Measurements from ENCODE around the gene SH3PXD2A.
"Not testable (repeated sequence)": the region's sequence is repeated elsewhere in the genome, so short reads cannot be mapped to it uniquely, and the experiment has no call there.

SH3PXD2A gene

DNA sequence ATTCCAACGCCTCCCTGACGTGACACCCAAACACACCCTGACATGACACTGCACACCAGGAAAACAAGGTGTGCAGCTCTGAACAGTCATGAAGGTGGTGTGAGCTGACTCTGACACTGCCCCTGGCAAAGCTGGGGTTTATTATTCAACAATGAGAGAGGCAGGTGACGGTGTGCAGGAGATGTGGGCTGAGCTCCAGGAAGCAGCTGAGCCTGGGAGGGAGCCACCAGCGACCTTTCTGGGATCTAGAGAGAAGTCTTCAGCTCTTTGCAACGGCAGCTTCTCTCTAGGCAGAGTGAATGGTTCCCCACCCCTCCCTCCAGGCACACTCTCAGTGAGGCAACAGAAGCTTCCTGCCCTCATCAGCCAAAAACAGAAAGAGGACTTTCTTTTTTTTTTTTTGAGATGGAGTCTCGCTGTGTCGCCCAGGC, 65.6 kb downstream of the SH3PXD2A start:
- no peak for DNase-seq (ENCODE audit: low read depth)

DNA sequence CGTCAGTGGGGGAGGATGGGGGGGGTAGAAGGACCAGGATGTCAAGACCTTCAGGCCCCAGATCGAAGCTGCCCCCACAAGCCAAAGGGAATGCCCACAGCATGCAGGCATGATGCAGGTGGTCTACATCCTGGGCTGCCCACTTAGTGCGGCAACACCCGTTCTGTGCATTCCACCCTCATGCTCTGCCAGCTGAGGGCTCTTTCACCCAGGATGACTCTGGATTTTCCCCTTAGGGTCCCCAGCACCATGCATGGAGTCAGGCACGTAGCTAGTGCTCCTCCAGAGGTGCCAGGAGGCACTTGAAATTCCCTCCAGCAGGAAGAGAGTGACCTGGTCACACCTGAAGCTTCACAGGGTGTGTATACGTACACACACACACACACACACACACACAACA, 66.2 kb downstream of the SH3PXD2A start:
- no peak for DNase-seq (ENCODE audit: low read depth)

DNA sequence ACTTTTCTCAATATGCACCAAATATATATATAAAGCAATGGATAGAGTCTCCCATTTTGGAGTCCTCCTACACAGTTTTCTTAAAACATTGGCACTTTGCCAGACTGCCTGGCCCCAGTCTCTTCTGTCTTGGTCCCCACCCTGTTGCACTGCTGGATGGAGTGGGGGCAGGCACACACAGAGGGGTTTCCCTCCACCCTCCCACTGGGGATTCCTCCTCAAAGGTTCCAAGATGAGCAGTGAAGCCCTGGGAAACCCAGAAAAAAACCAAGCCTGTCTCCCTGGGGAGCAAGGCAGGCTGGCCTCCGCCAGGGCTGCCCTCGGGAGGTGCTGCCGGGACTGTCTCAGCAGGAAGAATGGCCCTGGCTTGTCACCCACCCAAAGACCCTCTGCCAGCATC, 68.0 kb downstream of the SH3PXD2A start:
- DNase-seq (ENCODE audit: low read depth) = no peak

DNA sequence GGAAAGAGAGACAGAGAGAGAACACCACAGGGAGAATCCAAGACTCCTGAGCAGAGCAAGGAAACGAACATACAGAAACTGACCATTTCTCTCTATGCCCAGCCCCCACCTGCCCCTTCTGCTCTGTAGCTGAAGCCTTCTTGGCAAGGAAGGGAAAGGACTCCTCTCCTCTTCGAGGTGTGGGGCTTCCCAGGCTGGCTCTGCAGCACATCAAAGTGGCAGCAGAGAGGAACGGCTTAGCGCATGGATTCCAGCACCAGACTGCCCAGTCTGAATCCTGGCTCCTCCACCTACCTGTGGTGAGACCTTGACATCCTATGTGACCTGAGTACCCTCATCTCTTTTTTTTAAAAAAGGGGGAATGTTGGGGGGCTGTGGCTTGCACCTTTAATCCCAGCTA, 69.4 kb downstream of the SH3PXD2A start:
- no peak for DNase-seq (ENCODE audit: low read depth)

DNA sequence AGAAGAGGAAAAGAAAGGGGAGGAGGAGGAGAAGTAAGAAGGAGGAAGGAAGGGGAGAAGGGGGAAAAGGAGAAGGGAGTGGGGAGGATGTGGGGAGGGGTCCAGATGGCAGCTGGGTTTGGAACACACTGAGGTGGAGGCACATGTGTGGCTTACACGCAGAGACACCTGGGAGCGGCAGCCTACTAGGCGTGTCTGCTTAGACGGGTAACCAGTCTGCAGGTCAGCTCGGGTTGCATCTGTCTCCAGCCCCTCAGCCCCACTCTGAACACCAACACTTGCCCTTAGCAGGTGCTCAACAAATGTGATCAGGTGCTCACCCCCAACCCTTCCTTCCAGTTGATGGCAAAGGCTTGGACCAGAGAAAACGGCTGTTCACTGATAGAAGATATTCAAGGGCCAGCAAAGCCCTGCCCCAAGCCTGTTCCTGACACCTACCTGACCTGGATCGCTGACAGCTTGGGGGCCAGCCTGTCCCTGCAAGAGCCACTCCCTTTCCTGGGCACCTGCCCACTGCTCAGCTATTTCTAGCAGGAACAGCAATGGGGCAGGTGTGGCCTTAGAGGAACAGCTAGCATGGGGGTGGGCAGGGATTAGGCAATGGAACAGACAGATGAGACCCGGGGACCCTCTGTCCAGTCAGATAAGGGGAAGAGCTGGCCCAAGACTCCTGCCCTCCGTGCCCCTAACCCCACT, 70.5 kb downstream of the SH3PXD2A start:
- no peak for DNase-seq (ENCODE audit: low read depth)

DNA sequence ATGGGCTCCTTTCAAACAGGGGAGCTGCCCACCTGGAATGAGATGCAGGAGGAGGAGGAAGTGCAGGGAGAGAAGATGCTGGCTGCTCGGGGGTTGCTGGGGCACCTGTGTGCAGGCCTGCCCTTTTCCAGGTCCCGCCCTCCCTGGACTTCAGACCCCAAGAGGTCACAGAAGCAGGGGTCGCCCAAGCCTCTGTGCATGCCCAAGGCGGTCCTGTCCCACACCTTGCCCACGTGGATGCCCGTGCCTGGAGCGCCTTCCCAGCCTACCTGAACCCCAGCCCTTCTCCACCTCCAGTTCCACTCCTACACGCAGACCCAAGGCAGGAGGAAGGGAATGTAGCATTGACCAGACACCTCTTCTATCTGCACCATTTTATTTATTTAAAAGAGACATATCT, 71.3 kb downstream of the SH3PXD2A start:
- DNase-seq (ENCODE audit: low read depth) = no peak

DNA sequence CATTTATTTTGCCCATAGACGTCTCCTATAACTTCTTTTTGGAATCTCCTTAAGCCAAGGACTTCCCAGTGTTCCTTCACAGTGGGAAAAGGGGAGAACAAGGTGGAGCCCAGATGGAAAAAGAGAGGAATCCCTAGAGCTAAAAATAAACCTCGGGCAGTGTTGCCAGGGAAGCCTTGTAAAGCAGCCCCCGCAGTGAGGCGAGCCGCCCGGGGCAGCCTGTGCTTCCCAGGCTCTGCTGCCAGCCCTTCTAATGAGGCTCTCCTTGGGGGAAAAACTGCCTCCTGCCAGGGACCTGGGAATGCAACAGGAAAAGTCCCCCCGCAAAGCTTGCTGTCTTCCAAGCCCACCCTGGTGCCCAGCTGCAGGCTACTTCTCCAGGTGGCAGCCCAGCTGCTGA, 71.7 kb downstream of the SH3PXD2A start:
- DNase-seq (ENCODE audit: low read depth) = no peak

DNA sequence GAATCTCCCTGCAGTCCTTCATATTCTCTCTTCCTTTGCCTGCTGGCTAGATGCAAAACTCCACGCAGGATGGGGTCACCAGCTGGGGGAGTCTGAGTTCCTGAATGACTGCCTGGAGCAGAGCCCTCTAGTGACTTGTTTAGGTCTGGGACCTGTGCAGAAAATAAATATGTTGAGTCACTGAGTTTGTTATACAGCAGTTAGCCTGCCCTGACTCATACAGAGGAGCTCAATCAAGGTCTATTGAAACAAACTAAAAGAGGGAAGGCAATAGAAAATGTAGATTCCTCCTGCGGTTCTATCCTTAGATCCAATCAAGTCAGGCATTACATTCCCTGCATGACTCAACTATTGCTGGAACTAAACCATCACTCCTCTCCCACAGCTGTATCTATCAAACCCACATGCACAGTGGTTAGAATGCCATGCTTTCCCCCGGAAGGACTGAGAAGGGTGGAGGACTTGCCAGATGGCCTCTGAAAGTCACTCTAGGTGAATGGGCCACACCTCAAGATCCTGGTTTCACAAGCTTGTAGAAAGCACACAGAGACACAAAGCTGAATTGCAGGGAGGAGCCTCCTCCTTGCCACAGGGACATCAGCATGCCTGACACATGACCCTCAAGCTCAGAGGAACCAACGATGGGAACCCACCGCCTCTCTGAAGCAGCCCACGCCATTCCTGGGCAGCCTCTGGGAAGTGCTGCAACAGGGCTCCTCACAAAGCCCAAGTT, 73.9 kb downstream of the SH3PXD2A start:
- DNase-seq (ENCODE audit: low read depth) = peak; percentile 95

DNA sequence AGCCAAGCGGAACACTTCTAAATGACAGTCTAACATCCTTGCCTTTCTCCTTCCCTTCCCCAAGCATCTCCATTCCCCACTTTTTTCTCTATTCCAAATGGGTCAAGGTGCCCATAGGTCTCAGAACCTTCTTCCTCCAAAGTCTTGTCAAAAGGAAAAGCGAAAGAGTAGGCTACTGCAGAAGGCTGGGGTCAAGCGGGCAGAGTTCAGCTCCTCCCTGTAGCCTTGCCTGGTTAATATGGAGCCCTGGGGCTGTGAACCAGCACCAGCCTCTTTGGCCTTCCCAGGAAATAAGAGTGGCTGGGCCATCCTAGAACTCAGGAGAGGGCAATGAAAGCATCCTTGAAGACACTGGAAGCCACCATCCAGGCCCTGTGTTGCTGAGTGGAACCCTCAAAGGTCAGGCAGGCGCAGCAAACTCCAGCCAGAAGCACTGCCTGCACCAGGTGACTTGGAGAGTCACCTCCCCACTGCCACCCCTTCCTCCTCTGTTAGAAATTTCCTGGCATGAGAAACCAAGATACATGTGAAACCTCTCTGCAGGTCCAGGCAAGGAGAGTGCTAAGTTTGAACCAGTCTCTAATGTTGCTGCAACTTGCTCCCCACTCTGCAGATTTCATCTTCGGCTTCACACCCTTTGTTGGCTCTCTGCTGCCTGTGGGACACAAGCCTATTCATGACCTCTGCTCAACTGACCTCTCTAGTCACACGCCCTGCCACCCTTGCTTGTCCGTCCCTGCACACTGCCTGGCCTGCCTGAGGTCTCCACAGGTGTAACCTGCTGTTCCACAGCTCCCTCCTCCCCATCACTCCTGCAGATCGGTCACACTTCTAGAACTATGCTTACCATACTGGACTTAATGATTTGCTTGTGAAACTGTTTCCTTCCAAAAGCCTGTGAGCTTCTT, 74.9 kb downstream of the SH3PXD2A start:
- DNase-seq (ENCODE audit: low read depth) = no peak

DNA sequence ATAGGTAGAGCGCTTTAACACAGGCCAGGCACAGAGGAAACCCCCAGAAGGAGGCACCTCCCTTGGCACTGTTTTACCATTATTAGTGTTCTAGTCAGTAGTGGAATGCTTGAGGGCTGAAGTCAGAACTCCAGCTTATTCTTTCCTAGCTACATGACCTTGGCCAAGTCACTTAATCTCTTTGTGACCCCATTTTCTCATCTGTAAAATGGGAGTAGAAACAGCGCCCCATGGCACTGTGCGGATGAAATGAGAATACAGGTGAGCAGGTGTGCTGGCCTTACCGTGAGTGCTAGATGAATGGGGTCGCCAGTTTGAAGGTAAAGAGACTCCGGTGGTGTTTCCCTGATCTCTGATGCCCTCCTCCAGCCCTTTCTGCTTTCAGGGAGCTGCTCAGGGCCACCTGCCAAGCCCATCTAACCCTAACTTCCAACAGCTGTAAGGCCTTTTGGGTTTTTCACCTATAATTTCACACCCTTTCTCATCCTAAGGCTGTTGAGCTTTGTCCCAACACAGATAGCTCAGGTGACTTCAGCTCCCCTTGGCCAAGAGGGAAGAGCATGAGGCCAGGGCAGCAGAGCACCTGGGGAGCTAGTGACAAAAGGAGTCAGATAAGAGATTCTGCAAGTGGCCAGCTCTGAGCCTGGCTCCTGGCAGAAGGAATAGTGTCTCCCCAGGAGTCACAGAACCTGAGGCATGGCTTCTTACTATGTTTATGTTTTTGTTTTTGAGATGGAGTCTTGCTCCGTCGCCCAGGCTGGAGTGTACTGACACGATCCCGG, 76.8 kb downstream of the SH3PXD2A start:
- DNase-seq (ENCODE audit: low read depth) = no peak

DNA sequence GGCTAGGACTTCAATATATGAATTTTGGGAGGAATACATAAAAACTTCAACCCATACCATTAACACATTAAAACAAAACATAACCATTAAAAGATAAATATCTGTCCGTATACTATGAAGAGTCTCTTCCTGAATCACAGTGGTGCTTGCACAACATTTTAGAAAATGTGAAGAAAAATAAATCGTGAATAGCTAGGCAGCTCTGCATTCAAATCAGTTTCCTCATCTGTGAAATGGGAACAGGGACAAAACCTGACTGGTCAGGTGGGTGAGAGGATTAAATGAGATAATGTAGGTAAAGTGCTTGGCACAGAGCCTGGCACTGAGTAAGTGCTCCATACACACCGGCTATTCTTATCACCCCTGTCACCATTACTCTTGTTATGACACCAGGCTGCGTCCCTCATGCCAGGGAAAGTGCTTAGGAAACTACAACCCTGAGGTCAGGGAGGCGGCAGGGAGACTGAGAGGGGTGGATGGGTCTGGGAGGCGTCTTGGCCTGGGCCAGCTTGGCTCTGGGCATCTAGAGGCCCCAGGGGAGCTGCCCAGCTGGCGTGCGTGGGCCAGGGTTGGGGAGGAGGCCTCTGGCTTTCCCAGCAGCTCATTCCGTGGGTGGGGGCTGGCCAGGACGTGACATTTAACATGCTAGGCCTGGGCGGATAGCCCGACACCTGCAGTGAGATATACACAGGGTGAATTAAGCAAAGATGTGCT, 78.3 kb downstream of the SH3PXD2A start:
- DNase-seq (ENCODE audit: low read depth) = no peak

DNA sequence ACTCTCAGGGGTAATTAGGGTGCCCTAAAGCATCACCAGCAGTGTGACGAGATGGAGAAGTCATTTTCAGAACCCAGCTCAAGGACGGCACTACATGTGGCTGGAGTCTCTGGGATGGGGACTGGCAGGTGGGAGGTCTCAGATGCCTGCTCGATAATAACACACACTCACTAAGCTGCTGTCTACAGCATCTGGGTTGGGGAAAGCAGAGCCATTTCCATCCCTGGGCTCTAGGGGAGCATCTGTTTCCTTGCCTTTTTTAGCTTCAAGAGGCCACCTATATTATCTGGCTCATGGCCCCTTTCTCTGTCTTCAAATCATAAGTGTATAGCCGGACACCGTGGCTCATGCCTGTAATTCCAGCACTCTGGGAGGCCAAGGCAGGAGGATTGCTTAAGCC, 79.6 kb downstream of the SH3PXD2A start:
- no peak for DNase-seq (ENCODE audit: low read depth)

DNA sequence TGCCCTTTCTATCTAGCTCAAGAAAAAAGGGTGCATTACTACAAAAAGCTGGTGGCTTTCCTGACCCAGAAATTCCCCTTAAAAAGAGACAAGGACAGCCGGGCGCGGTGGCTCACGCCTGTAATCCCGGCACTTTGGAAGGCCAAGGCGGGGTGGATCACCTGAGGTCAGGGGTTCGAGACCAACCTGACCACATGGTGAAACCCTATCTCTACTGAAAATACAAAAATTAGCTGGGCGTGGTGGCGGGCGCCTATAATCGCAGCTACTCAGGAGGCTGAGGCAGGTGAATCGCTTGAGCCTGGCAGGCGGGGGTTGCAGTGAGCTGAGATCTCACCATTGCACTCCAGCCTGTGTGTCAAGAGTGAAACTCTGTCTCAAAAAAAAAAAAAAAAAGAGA, 82.5 kb downstream of the SH3PXD2A start:
- DNase-seq (ENCODE audit: low read depth) = not testable (repeated sequence)

DNA sequence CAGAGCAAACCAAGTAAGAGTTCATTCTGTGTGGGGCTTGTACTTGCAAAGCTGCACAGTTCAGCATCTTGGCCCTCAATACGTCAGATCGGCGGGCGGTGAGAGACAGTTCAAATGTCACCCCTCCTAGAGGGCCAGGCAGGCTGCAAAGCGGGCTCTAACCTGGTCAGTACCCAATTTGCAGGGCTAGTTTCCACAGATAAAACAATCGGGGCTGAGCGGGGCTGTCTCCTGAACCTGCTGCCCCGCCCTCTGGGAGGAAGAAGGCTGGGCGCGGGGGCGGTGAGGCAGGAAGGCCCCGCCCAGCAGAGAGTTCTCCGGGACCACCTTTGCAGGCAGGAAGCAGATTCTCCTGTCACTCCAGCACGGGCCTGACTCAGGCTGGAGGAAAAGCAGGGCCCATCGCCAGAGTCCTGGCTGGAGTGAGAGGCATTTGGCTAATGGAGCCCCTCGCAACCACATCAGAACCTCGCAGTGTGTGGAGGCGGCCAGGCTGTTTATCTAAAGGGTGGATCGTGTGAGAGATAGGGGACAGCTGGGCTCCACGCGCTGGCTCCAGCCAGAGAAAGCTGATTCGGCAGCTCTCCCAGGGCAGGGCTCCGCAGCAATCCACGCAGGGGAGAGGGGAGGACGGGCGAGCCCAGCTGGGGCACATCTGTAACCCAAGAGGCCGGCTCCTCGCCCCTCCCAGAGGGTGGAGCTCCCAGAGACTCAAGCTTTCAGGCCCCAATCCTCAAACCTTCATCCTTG, 83.1 kb downstream of the SH3PXD2A start:
- peak; percentile 86 for DNase-seq (ENCODE audit: low read depth)

DNA sequence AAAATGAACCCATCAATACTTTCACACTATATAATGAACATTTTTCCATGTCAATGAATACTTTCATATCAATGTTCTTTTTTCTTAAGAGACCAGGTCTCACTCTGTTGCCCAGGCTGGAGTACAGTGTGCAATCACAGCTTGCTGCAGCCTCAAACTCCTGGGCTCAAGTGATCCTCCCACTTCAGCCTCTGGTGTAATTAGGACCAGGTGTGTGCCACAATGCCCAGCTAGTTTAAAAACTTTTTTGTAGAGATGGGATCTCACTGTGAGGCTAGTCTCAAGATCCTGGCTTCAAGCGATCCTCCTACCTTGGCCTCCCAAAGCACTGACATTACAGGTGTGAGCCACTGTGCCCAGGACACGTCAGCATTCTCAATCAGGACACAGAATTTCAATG, 85.2 kb downstream of the SH3PXD2A start:
- DNase-seq (ENCODE audit: low read depth) = no peak

DNA sequence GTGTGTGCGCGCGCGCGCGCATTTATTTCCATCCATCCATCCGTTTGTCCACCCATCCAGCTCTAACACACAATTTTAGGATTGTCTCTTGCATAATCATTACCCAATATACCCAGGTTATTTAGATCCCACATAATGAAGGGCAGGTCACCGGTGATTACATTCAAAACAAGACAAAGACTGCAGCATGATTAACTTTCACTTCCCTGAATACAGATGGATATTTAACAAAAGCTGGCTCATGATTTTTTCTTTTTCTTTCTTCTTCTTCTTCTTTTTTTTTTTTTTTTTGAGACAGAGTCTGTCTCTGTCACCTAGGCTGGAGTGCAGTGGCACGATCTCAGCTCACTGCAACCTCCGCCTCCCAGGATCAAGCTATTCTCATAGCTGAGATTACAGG, 86.2 kb downstream of the SH3PXD2A start:
- DNase-seq (ENCODE audit: low read depth) = no peak

DNA sequence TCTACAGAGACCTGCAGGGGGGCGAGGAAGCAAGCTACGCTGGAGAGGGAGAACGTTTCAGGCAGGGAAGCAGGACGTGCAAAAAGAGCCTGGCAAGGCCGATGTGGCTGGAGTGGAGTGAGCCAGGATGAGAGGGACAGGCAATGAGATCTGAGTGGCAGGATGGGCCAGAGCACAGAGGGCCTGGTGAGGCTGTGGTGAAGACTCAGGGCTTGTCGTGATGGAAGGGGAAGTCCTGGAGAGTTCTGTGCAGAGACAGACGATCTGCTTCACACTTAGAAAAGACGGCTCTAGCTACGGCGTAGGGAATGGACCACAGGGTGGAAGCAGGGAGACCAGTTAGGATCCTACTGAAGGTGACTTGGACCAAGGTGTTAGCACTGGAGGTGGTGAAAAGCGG, 87.0 kb downstream of the SH3PXD2A start:
- DNase-seq (ENCODE audit: low read depth) = no peak

DNA sequence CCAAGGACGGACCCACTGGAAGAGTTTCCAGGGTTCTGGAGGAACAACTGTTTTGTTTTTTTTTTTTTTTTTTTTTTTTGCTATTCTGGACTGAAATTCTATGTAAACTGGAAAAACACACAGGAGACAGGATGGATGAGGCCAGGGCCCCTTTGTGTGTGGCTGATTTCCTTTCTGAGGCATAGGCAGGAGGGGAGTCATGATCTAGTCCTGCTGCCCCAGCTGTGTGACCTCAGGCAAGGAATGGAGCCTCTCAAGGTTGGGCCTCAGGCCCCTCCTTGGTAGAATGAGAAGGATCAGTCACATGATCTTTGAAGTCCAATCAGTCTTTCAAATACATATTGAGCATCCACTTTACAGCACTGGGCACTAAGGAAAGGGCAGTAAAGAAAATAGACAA, 87.6 kb downstream of the SH3PXD2A start:
- no peak for DNase-seq (ENCODE audit: low read depth)

DNA sequence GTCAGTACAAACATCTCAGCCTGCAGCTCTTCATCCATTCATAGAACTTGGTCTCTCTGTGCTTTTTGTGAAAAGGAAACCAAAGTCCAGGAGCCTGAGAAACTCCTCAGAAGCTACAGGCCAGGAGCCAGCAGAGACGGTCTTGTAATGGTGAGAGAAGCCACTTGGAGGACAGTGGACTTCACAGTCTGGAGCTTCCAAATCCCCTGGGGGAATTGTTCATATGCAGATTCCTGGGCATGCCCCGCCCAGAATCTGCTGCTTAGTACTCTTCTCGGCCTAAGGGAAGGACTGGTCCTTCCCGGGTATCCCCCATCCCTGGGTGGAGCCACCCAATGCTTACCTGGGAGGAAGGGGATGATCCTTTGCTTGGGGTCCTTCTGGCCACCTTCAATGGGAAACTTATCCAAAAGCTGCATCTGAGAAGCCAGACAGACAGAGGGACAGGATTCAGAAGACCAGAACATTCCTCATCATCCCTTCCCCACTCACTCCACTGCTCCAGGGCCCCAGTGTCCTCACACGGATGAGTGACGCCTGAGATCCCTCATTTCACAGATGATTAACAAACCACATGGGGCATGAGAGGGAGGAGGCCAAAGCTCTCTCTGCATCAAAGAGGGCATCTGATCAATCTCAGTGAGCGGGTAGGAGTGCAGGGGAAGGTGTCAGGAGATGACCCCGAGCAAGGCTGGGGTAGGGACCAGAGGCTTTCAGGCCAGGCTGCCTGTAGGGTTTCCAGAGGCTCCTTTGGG, 88.4 kb downstream of the SH3PXD2A start:
- no peak for DNase-seq (ENCODE audit: low read depth)

DNA sequence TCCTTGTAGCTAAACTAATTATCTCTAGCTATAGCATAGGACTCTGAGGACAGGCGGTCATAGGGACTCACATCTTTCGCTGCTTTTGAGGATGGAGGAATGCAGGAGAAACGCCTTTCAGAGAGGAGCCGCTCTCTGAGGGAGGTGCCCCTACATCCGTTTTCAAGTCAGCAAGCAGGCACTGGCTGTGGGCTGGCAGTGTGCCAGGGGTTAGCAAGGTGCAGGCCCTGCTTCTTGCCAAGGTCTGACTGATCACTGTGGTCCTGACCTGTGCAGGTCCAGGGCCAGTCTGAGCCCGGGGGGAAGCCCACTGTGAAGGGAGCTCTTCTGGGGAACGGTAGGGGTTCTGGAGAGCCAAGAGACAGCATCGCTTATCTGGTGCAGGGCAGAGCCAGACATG, 89.4 kb downstream of the SH3PXD2A start:
- no peak for DNase-seq (ENCODE audit: low read depth)
